Measurements from ENCODE around the gene NKTR.
A peak's percentile ranks its signal among the peaks of the same experiment; 100 is the strongest.
"Not testable (repeated sequence)": the region's sequence is repeated elsewhere in the genome, so short reads cannot be mapped to it uniquely, and the experiment has no call there.

Gene NKTR

DNA sequence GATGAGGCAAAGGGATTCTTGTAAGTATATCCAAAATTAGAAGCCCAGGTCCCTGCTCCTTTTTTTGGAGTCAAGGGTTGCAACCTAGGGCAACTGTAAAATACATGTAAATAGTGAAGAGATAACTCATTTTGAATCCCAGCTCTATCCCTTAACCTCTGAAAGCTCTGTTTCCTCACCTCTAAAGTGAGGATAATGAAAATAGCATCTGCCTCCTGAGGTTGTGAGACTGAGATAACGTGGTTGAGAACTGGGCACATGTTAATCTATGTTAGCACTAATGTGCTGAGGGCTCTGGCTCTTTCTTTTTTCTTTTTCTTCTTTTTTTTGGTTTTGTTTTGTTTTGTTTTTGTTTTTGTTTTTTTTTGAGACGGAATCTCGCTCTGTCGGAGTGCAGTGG, 4.8 kb upstream of the NKTR start:
- DNase-seq (ENCODE audit: low read depth): no peak

DNA sequence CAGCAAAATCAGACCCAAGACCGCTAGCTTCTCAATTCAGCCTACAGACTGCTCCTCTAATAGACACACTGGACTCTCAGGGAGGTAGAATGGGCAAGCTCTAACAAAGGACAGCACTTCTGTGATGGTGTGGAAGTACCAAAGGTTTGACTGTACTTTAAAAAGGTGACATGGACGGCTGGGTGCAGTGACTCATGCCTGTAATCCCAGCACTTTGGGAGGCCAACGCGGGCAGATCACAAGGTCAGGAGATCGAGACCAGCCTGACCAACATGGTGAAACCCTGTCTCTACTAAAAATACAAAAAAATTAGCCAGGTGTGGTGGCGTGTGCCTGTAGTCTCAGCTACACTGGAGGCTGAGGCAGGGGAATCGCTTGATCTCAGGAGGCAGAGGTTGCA, 3.4 kb upstream of the NKTR start:
- DNase-seq (ENCODE audit: low read depth): not testable (repeated sequence)

DNA sequence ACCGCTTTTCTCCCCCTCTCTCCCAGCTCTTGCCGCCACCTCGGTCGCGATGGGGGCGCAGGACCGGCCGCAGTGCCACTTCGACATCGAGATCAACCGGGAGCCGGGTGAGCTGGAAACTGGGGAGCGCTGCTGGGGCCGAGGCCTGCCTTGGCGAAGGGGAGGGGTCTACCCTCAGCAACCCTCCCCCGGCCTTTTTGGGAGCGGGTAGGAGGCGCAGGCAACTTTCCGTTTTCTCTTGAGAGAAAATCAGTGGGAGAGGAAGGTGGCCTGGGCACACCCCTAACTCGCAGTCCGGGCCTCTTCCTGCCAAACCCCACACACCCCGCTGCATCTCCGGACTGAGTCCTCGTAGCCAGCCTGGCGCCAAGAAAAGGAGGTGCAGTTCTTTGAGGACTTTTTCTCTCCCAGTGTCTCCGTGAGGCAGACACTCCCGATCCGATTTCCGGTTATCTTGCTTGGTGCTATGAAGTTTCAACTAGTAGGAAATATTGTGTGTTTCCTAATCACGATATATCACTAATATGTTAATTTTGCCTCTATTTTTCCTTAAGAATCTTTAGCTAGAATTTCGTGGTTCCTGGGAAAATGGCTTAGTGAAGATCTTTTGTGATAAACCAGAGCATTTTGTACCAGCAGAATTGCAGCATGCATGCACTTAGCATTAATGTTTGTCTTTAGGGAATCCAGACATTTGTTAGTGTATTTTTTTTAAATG, 631 bp downstream of the NKTR start:
- peak; percentile 25 for DNase-seq (ENCODE audit: low read depth)

DNA sequence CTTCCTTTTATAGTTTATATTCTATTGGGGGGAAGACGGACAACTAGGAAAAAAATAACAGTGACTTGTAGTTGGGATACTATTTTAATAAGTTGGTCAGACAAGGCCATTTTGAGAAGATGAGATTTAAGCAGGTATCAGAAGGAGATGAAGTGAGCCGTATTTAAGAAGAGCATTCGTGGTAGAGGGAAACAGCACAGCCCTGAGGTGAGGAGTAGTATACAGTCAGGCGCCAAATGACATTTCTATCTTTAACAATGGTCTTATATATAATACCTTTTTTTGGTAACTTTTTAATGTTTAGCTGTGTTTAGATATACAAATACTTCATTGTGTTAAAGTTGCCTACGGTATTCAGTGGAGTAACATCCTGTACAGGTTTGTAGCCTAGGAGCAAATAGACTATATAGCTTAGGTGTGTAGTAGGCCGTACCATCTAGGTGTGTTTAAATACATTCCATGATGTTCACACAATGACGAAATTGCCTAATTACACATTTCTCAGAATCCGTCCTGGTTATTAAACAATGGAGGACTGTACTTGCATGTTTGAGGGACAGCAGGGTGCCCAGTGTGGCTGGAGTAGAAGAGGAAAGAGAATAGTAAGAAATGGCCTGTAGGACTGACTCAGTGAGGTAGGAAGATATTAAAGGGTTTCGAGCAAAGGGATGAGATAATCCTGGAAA, 1.6 kb downstream of the NKTR start:
- DNase-seq (ENCODE audit: low read depth): no peak

DNA sequence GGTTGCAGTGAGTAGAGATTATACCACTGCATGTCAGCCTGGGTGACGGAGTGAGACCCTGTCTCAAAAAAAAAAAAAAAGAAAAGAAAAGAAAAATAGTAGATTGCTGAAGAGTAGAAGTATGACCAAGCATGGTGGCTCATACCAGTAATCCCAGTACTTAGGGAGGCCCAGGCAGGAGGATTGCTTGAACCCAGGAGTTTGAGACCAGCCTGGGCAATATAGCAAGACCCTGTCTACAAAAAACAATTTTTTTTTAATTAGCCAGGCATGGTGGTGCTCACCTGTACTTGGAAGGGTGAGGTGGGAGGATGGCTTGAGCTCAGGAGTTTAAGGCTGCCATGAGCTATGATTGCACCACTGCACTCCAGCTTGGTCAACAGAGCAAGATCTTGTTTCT, 2.5 kb downstream of the NKTR start:
- DNase-seq (ENCODE audit: low read depth): no peak

DNA sequence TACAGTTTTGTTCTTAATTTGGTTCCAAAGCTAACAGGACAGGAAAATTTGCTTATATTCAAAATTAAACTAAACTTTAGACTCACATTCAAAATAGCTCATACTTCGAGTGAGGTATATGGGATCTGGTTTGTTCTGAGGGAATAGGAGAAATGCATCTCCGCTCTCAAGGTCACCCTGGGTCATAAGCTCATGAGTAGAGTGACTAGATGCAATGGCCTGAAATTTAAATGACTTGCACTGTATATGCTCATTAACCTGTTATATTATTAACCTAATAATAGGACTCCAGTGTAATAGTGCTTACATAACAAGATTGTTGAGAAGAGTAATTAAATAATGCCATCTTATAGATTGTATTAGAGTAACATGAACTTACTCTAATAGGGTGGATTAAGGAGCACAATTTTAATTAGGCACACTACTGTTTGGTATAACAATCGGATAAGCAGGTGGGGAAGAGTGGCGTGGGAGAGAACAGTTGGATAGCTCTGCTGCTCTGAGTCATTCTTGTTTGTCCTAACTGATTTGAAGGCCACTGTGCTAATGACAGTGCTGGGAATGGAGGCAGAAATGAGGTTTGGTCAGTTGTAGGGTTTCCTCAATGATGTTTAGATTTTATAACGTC, 5.2 kb downstream of the NKTR start:
- DNase-seq (ENCODE audit: low read depth): no peak

DNA sequence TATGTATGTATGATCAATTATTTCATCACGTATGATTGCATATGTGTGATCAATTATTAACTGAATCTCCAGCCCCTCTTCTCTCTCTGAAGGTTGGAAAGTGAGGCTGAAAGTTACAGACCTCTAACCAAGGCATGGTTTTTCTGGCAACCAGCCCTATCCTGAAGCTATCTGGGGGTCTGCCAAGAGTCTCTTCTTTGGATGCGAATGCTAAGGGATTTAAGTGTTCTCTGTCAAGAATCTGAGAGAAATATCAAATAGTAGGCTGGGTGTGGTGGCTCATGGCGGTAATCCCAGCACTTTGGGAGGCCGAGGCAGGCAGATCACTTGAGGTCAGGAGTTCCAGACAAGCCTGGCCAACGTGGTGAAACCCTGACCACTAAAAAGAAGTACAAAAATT, 8.1 kb downstream of the NKTR start:
- DNase-seq (ENCODE audit: low read depth): no peak

DNA sequence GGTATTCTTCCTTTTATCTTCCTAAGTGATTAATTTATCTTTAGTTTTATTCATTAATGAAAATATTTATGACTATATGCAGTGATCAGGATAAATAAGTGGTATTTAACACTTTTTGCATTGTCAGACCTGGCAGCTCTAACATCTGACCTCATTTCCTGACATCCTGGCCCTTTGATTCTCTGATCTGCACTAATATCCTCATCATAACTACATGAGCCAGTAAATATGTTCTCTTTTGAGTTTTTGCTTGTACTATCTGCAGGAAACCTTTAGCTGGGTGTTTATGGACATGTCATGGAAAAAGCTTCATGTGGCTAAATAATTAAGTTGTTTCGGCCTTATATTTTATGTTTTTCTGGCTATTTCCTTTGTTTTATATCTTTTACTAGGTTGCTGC, 10.5 kb downstream of the NKTR start:
- DNase-seq (ENCODE audit: low read depth): no peak

DNA sequence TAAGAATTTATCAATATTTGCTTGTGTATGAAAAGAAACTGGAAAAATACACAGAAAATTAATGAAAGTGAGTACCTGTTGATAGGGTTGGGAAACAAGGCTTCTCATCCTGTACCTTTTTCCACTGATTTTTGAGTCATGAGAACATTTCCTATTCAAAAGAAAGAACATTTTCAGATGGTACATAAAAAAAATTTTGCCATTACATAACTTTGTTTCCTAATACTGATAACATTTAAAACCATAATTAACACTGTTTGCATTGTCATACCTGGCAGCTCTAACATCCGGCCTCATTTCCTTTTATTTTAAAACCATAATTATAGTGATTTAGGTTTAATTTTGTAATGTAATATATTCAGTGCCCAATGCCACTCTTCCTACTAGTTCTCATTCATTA, 11.7 kb downstream of the NKTR start:
- DNase-seq (ENCODE audit: low read depth): no peak

DNA sequence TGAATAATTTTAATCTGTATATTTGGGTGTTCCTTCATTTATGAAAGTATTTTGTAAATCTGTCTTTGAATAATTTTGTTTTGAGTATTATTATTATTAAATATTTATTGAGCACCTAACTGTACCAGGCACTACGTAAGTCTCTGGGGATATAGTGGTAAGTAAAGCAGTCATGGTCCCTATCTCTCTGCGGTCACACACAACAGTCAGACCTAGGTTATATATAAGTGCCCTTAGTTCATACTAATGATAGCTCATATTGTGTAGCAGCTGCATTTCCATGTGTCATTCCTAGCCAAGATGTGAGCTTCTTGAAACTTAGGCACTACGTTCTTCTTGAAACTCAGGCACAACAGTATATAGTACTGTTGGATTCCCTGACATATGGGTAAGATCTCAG, 12.4 kb downstream of the NKTR start:
- DNase-seq (ENCODE audit: low read depth): no peak

DNA sequence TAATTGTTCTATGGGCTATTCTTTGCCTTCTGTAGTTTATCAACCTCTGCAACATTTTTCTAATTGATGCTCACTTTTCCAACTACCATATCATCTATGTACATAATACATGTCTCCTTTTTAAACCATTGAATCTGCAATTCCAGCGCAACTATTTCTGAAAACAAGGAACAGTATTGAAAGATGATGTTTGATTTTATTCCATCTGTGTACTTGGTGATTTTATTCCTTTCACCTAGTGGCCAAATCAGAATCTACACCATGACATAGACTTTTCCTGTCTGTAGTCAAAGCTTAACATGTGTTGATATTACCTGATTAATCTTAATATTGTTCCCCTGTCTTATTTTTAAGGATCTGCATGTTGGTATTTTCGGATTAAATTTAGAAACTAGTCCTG, 13.0 kb downstream of the NKTR start:
- DNase-seq (ENCODE audit: low read depth): no peak

DNA sequence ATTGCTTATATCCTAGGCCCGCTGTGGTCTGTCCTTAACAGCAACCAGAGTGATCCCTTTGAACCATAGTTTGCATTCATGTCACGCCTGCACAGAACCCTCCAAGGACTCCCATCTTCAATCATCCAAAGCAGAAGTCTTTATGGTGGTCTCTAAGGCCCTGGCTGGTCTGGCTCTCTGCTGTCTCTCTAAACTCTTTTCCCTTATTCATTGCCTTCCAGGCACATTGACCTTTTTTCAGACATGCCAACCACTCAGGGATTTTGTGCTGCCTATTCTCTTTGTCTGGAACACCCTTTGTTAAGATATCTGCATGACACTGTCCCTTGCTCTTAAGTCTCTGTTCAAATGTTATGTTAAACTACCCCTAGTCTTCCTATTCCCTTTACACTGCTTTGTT, 31.1 kb downstream of the NKTR start:
- no peak for DNase-seq (ENCODE audit: low read depth)

DNA sequence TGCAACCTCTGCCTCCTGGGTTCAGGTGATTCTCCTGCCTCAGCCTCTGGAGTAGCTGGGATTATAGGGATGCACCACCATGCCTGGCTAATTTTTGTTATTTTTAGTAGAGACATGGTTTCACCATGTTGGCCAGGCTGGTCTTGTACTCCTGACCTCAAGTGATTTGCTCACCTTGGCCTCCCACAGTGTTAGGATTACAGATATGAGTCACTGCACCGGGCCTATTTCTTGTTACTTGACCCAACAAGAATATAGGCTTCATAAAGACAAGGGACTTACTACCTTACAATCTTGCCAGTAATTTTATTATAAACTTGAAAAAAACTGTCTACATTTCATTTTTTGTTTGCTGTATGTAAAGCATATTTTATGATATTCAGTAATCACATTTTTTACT, 31.7 kb downstream of the NKTR start:
- no peak for DNase-seq (ENCODE audit: low read depth)

DNA sequence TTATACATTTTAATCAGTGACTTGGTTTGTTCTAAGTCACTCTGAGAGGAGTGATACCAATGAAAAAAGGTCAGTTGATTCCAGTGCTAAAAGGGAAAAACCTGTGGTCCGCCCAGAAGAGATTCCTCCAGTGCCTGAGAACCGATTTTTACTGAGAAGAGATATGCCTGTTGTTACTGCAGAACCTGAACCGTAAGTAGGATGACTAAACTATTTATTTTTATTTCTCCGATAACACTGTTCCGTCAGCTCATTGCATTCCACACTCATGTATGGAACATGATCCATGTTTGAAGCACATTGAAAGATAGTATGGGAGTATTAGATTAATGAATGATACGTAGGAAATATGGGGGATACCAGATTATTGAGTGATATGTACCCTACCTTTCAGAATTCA, 33.1 kb downstream of the NKTR start:
- no peak for DNase-seq (ENCODE audit: low read depth)

DNA sequence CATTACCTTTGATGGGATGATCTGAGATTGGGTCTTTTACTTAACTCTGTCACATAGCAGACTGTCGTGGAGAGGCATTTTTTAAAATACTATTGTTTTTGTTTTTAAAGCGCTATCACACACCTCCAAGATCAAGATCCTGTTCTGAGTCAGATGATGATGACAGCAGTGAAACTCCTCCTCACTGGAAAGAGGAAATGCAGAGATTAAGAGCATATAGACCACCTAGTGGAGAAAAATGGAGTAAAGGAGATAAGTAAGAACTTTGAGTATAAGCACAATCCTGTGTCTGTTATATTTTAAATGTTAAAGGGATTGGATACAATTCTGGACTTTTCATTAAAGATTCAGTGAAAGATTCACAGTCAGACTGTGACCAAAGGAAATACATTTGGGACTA, 34.6 kb downstream of the NKTR start:
- no peak for DNase-seq (ENCODE audit: low read depth)

DNA sequence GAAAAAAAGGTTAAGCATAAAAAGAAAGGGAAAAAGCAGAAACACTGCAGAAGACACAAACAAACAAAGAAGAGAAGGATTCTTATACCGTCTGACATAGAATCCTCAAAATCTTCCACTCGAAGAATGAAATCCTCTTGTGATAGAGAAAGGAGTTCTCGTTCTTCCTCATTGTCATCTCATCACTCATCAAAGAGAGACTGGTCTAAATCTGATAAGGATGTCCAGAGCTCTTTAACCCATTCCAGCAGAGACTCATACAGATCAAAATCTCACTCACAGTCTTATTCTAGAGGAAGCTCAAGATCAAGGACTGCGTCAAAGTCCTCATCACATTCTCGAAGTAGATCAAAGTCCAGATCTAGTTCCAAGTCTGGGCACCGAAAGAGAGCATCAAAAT, 36.5 kb downstream of the NKTR start:
- DNase-seq (ENCODE audit: low read depth): no peak

DNA sequence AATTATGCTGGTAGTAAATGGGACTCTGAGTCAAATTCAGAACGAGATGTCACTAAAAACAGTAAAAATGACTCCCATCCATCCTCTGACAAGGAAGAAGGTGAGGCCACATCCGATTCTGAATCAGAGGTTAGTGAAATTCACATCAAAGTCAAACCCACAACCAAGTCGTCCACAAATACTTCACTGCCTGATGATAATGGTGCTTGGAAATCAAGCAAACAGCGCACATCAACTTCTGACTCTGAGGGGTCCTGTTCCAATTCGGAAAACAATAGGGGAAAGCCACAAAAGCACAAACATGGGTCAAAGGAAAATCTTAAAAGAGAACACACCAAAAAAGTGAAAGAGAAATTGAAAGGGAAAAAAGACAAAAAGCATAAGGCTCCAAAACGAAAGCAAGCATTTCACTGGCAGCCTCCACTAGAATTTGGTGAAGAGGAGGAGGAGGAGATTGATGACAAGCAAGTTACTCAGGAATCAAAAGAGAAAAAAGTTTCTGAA, 37.9 kb downstream of the NKTR start:
- no peak for DNase-seq (ENCODE audit: low read depth)

DNA sequence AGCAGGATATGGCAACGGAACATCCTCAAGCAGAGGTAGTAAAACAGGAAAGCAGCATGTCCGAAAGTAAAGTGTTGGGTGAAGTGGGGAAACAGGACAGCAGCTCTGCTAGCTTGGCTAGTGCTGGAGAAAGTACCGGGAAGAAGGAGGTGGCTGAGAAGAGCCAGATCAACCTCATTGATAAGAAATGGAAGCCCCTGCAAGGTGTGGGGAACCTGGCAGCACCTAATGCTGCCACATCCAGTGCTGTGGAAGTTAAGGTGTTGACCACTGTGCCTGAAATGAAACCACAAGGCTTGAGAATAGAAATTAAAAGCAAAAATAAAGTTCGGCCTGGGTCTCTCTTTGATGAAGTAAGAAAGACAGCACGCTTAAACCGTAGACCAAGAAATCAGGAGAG, 38.7 kb downstream of the NKTR start:
- no peak for DNase-seq (ENCODE audit: low read depth)

DNA sequence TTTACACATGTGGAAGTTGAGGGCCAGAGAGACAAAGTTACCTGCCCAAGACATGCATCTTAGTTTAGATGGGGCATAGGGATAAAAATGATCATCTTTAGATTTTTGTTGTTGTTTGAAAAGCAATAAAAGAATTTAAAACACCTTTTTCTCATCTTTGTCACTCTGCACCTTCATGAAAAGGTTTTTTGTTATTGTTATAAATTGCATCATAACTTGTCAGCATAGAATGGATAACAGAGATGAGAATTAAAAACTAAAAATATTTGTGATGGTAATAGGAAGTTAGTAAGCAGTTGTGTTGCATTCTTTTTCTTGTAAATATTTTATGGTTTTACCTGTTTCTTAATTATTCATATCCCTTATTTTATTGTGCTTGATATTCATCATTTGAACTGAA, 39.6 kb downstream of the NKTR start:
- no peak for DNase-seq (ENCODE audit: low read depth)

DNA sequence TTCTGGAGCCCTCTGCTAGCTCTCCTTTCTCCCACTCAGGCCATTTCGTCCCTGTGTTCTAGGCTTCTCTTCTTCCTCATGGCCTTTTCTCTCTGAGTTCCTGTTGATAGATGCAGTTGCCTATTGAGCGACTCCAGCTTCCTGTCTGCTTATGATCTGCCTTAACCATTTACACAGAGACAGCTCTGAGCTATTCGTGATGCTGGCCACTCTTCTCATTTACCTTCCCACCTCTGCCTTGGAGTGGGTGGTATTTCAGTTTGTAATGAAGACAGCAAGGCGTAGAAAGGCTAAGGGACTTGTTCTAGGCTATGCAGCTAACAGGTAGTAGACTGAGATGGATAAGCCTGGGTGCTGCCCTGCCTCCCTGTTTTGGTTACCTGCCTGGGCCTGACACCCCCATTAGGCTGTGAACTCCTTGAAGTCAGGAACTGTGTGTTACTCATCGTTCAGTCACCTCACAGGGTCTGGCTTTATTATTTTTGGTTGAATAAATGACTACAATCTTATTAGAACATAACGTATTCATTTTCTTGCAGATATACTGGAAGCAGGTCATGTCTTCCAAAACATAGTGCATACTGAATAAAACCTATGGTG, 40.4 kb downstream of the NKTR start:
- no peak for DNase-seq (ENCODE audit: low read depth)

DNA sequence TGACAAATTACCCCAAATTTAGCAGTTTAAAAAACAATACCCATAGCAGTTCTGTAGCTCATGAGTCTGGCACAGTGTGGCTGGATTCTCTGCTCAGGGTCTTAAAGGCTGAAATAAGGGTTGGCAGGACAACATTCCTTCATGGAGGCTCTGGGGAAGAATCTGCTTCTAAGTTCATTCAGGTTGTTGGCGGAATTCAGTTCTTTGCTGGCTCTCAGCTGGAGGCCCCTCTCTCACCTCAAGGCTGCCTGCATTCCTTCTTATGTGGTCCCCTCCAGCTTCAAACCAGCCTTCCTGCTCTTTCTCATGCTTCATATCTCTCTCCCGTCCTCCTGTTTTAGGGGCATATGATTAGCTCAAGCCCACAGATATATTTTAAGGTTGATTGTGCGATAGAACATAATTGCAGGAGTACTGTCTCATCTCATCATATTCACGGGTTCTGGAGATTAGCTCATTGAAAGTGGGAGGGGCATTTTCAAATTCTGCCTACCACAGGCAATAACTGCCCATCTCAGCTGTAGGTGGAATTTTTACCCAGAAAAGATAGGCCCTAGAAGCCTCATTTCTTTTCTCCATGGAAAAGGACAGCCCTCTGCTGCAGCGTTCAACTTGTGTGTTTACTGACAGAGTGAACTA, 47.5 kb downstream of the NKTR start:
- no peak for DNase-seq (ENCODE audit: low read depth)

DNA sequence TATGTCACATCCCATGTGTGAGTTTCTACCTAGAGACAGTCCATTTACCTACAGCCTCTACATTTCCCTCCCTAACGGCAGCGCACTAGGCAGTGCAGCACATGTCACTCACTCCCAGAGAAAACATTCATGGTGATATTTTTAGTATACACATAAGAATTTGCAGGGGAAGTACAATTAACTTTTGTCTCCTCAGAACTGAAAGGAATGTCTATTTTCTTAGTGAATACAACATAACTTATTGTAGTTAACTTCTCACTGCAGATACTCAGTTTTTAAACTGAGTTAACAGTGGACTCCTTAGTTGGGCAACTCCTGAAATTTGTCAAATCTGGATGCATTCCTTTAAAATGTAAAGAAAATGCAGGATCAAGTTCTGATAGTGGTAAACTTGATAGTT, 48.5 kb downstream of the NKTR start:
- DNase-seq (ENCODE audit: low read depth): no peak

DNA sequence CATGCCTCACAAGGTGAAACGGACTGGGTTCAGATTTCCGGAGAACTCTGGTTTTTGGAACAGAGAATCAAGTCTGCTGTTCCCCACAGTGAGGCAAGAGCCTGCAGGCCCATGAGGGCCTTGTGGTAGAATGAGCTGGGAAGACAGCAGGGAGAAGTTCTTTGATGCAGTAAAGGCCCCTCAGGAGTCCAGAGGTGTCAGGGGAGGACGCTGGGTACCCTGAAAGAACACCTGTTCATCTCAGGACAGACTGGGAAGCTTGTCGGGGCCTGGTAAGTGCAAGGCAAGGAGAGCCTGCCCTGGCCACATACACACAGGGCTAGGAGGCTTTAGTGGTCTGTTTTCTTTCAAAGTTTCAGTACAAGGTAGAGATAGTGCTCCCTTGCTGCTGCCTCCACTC, 49.3 kb downstream of the NKTR start:
- DNase-seq (ENCODE audit: low read depth): no peak
